ENCODE results near the gene ELMO1.

The ELMO1 gene

GRCh38 chr7:36881233-36881874 lies 567.3 kb downstream of the ELMO1 start:
- no peak for DNase-seq (ENCODE audit: low read depth in 2 of 2)

GRCh38 chr7:36880108-36880507 lies 568.6 kb downstream of the ELMO1 start:
- no peak for DNase-seq (ENCODE audit: low read depth in 2 of 2)

GRCh38 chr7:36879021-36879420 lies 569.6 kb downstream of the ELMO1 start:
- DNase-seq (ENCODE audit: low read depth in 2 of 2): no peak

GRCh38 chr7:36878288-36878687 lies 570.4 kb downstream of the ELMO1 start:
- no peak for DNase-seq (ENCODE audit: low read depth in 2 of 2)

- no peak for DNase-seq (ENCODE audit: low read depth in 2 of 2)
These were observed 572.9 kb downstream of the ELMO1 start for GRCh38 chr7:36875794-36876193.

- DNase-seq (ENCODE audit: low read depth in 2 of 2): no peak
These were observed 574.6 kb downstream of the ELMO1 start for GRCh38 chr7:36874041-36874440.

- no peak for DNase-seq (ENCODE audit: low read depth in 2 of 2)
These were observed 576.8 kb downstream of the ELMO1 start for GRCh38 chr7:36871863-36872262.

GRCh38 chr7:36871355-36871738 lies 577.3 kb downstream of the ELMO1 start:
- DNase-seq (ENCODE audit: low read depth in 2 of 2): no peak

GRCh38 chr7:36870625-36871354 lies 577.9 kb downstream of the ELMO1 start:
- DNase-seq (ENCODE audit: low read depth in 2 of 2): no peak

- no peak for DNase-seq (ENCODE audit: low read depth in 2 of 2)
These were observed 579.8 kb downstream of the ELMO1 start for GRCh38 chr7:36868727-36869411.

GRCh38 chr7:36865019-36865418 lies 583.6 kb downstream of the ELMO1 start:
- no peak for DNase-seq (ENCODE audit: low read depth in 2 of 2)

GRCh38 chr7:36863901-36864701 lies 584.6 kb downstream of the ELMO1 start:
- no peak for DNase-seq (ENCODE audit: low read depth in 2 of 2)

GRCh38 chr7:36862771-36863261 lies 585.8 kb downstream of the ELMO1 start:
- DNase-seq (ENCODE audit: low read depth in 2 of 2): no peak

GRCh38 chr7:36861656-36862055 lies 587.0 kb downstream of the ELMO1 start:
- no peak for DNase-seq (ENCODE audit: low read depth in 2 of 2)

GRCh38 chr7:36860681-36861080 lies 588.0 kb downstream of the ELMO1 start:
- DNase-seq (ENCODE audit: low read depth in 2 of 2): no peak

- no peak for DNase-seq (ENCODE audit: low read depth in 2 of 2)
These were observed 593.3 kb downstream of the ELMO1 start for GRCh38 chr7:36855330-36855729.

GRCh38 chr7:36854652-36855051 lies 594.0 kb downstream of the ELMO1 start:
- no peak for DNase-seq (ENCODE audit: low read depth in 2 of 2)

- DNase-seq (ENCODE audit: low read depth in 2 of 2): no peak
These were observed 595.7 kb downstream of the ELMO1 start for GRCh38 chr7:36852931-36853330.

GRCh38 chr7:36852017-36852416 lies 596.6 kb downstream of the ELMO1 start:
- peak in 1 of 2 donors; percentile 18 for DNase-seq (ENCODE audit: low read depth in 2 of 2)

- no peak for DNase-seq (ENCODE audit: low read depth in 2 of 2)
These were observed 597.3 kb downstream of the ELMO1 start for GRCh38 chr7:36851382-36851781.

GRCh38 chr7:36847946-36848345 lies 600.7 kb downstream of the ELMO1 start:
- no peak for DNase-seq (ENCODE audit: low read depth in 2 of 2)

GRCh38 chr7:36844374-36844773 lies 604.3 kb downstream of the ELMO1 start:
- DNase-seq (ENCODE audit: low read depth in 2 of 2): no peak
